Endothelial cell of umbilical vein (primary cell): ENCODE measurements around the gene TEX55. TPM values are rescaled to one million over a fixed set of nuclear protein-coding genes. Genes with fewer than 3 reads are reported as not detected.
"Not testable (repeated sequence)": the region's sequence is repeated elsewhere in the genome, so short reads cannot be mapped to it uniquely, and the experiment has no call there.

Source experiments
- BruUV-seq: library from RNA; stranded (reverse); fragments of 400-500 nt; replicated peaks from 2 replicates; lab custom pipeline; 2021; lab: Mats Ljungman, UMichigan
- CTCF ChIA-PET: fragments of 300-600, 350-600 bp; sonication (Branson Sonifier 250); formaldehyde crosslinking; loops from one replicate; lab custom pipeline; 2021; ENCODE audit warnings: antibody characterized with exemption, inconsistent platforms; lab: Charles Lee
- POLR2A ChIA-PET: fragments of 300-600, 350-600 bp; sonication (Branson Sonifier 250); formaldehyde crosslinking; loops from one replicate; lab custom pipeline; 2021; ENCODE audit warnings: antibody characterized with exemption, inconsistent platforms; lab: Charles Lee
- DNase-seq: peaks from one replicate; pipeline ENCODE4 v3.0.0-alpha.2; 2011; ENCODE audit warnings: low read depth, low spot score
- FAIRE-seq: peaks from 2 replicates; lab custom pipeline; 2011; peaks lifted over from hg19 to GRCh38; lab: Jason Lieb, UNC
- H2AFZ ChIP-seq: 2 replicates; pipeline ENCODE4 v1.6.0; 2012; ENCODE audit warnings: low read depth, low read length, control low read depth, inconsistent platforms
- H3K27ac ChIP-seq: 2 replicates; pipeline ENCODE4 v1.5.1; 2011; ENCODE audit warnings: low read depth, mild to moderate bottlenecking, control low read depth, low read length, moderate library complexity; ENCODE audit not compliant: insufficient read depth
- H3K27me3 ChIP-seq, 2 experiments: 2 replicates each; pipeline versions ENCODE4 v1.6.0 to v1.6.1; 2011; ENCODE audit warnings: low read length in 2 of 2, mixed read lengths in 1 of 2; ENCODE audit not compliant: control insufficient read depth in 2 of 2, insufficient read depth in 2 of 2
- H3K36me3 ChIP-seq, 2 experiments: 2 replicates in 1 of 2; 3 replicates in 1 of 2; pipeline ENCODE4 v1.5.1; 2011; ENCODE audit warnings: low read length in 2 of 2, mild to moderate bottlenecking in 1 of 2, moderate library complexity in 1 of 2; ENCODE audit not compliant: control insufficient read depth in 2 of 2, insufficient read depth in 2 of 2; ENCODE audit errors: extremely low read depth in 1 of 2
- H3K4me1 ChIP-seq: 3 replicates; pipeline ENCODE4 v1.5.1; 2011; ENCODE audit warnings: mild to moderate bottlenecking, low read length; ENCODE audit not compliant: control insufficient read depth, insufficient read depth; ENCODE audit errors: extremely low read depth
- H3K4me2 ChIP-seq: 2 replicates; pipeline ENCODE4 v1.6.1; 2011; ENCODE audit warnings: low read length, control low read depth, mixed read lengths; ENCODE audit not compliant: insufficient read depth
- H3K4me3 ChIP-seq, 3 experiments: fragments of 200-600 bp in 1 of 3; sonication (generic), shearing (Covaris generic) in 1 of 3; replicated peaks in 1 of 3; 2 replicates each; pipeline ENCODE4 v1.5.1; 2011 to 2016; ENCODE audit warnings: control low read depth in 3 of 3, low read length in 3 of 3, mild to moderate bottlenecking in 2 of 3, inconsistent platforms in 1 of 3, low read depth in 1 of 3, moderate library complexity in 1 of 3; ENCODE audit not compliant: insufficient read depth in 1 of 3
- H3K79me2 ChIP-seq: 2 replicates; pipeline ENCODE4 v1.6.0; 2012; ENCODE audit warnings: low read length, inconsistent platforms; ENCODE audit not compliant: control insufficient read depth, insufficient read depth
- H3K9ac ChIP-seq: replicated peaks from 2 replicates; pipeline ENCODE3; 2011; ENCODE audit warnings: low read length, control low read depth; ENCODE audit not compliant: insufficient read depth; ENCODE audit errors: extremely low read depth
- H3K9me1 ChIP-seq: replicated peaks from 3 replicates; pipeline ENCODE4 v1.6.0; 2011; ENCODE audit warnings: mild to moderate bottlenecking, low read length; ENCODE audit not compliant: control insufficient read depth, insufficient read depth; ENCODE audit errors: extremely low read depth
- H3K9me3 ChIP-seq: replicated peaks from 2 replicates; pipeline ENCODE4 v1.5.1; 2012; ENCODE audit warnings: low read length, inconsistent platforms; ENCODE audit not compliant: control insufficient read depth, insufficient read depth
- H4K20me1 ChIP-seq: replicated peaks from 2 replicates; pipeline ENCODE3; 2011; ENCODE audit warnings: mild to moderate bottlenecking, low read length; ENCODE audit not compliant: control insufficient read depth, insufficient read depth; ENCODE audit errors: extremely low read depth
- FOS ChIP-seq: IDR thresholded peaks from 2 replicates; pipeline ENCODE4 v1.6.1; 2011; ENCODE audit warnings: mild to moderate bottlenecking, low read length, moderate library complexity, borderline replicate concordance; ENCODE audit not compliant: insufficient read depth
- GATA2 ChIP-seq: IDR thresholded peaks from 2 replicates; pipeline ENCODE4 v1.7.0; 2011; ENCODE audit warnings: low read depth, mild to moderate bottlenecking, moderate library complexity, mixed read lengths, low read length; ENCODE audit not compliant: insufficient read length, insufficient read depth
- MAX ChIP-seq: IDR thresholded peaks from 2 replicates; pipeline ENCODE4 v1.6.1; 2011; ENCODE audit not compliant: insufficient read depth, insufficient read length
- POLR2A ChIP-seq: IDR thresholded peaks from 2 replicates; pipeline ENCODE4 v1.6.1; 2012; ENCODE audit warnings: low read depth, mild to moderate bottlenecking, control low read depth, low read length
- dilution Hi-C: fragments of 300-500 bp; cut with MboI; formaldehyde crosslinking; loops from one replicate; pipeline ENCODE4 v1.15.0; 2019; ENCODE audit warnings: low sequenced_read_pairs; ENCODE audit not compliant: extremely low pct_ligation_motif_present
- intact Hi-C: fragments of 100-400 bp; cut with micrococcal nuclease; formaldehyde crosslinking; loops from one replicate; pipeline ENCODE4 v1.10.0; 2022
- polyA plus RNA-seq, 4 experiments: library from polyadenylated mRNA; depleted of rRNA in 3 of 4; stranded (reverse) in 3 of 4; unstranded in 1 of 4; fragments of >200 nt; gene quantifications; 2 replicates each; pipeline versions ENCODE4 v1.2.1 to v1.2.3, GENCODE V29; 2011 to 2012; ENCODE audit warnings: missing spikeins in 1 of 4
- total RNA-seq: library from RNA; stranded (reverse); gene quantifications from 2 replicates; pipeline ENCODE4 v1.2.3, GENCODE V29; 2021

TEX55 gene
- total and polyA plus RNA-seq, 2 donors (not counting 3 experiments of a cell fraction or from before 2014, with no cell fraction given) = not detected

- no peaks in the 10 kb centered on the region for H3K9me3 ChIP-seq
- H2AFZ ChIP-seq = no peak overlapping the region
- ChIA-PET POLR2A (no interaction called here), CTCF (interaction anchor here (0.8 kb wide), 1 partner anchor 18 kb away, joined by 3 read pairs; no protein-coding TSS in a partner anchor)
- no peaks in the 10 kb centered on the region for H3K9me1 ChIP-seq
- no peaks in the 10 kb centered on the region for H3K36me3 ChIP-seq
- intact Hi-C loops (no loop called here), dilution Hi-C loops (no loop called here)
- H3K4me3 ChIP-seq = no peak overlapping the region
- H3K4me1 ChIP-seq = no peaks in the 10 kb centered on the region
- H4K20me1 ChIP-seq = no peaks in the 10 kb centered on the region
- no peak for TF ChIP-seq POLR2A
- no peak for TF ChIP-seq FOS
- no peak for TF ChIP-seq MAX
- TF ChIP-seq GATA2 = no peak
- H3K27me3 ChIP-seq = no peaks in the 10 kb centered on the region
- no peak overlapping the region for H3K4me2 ChIP-seq
- H3K79me2 ChIP-seq = no peaks in the 10 kb centered on the region
- no peak overlapping the region for H3K27ac ChIP-seq
- BruUV-seq = no TSS peak
- no peak for FAIRE-seq
- DNase-seq = no peak
- H3K9ac ChIP-seq = no peak overlapping the region
Measured at GRCh38 chr3:119125742-119126504, 20.0 kb upstream of the TEX55 start.

DNA sequence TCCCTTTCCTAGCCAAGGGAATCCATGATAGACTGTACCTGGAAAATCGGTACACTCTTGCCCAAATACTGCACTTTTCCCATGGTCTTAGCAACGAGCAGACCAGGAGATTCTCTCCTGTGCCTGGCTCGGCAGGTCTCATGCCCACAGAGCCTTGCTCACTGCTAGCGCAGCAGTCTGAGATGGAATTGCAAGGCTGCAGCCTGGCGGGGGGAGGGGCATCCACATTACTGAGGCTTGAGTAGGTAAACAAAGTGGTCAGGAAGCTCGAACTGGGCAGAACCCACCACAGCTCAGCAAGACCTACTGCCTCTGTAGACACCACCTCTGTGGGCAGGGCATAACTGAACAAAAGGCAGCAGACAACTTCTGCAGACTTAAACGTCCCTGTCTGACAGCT, 15.7 kb upstream of the TEX55 start:
- FAIRE-seq = not testable (repeated sequence)

DNA sequence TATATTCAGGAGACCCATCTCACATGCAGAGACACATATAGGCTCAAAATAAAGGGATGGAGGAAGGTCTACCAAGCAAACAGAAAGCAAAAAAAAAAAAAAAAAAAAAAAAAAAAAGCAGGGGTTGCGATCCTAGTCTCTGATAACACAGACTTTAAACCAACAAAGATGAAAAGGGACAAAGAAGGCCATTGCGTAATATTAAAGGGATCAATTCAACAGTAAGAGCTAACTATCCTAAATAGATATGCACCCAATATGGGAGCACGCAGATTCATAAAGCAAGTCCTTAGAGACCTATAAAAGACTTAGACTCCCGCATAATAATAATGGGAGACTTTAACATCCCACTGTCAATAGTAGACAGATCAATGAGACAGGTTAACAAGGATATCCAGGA, 13.7 kb upstream of the TEX55 start:
- H3K4me2 ChIP-seq, CTCF ChIA-PET, H3K9me3 ChIP-seq, H3K27ac ChIP-seq, intact Hi-C loops, H3K9me1 ChIP-seq, BruUV-seq, DNase-seq, H3K79me2 ChIP-seq, H3K4me3 ChIP-seq, H3K36me3 ChIP-seq, H2AFZ ChIP-seq, FAIRE-seq, dilution Hi-C loops, H3K9ac ChIP-seq, H3K27me3 ChIP-seq, H4K20me1 ChIP-seq, H3K4me1 ChIP-seq, POLR2A ChIA-PET: not testable (repeated sequence)

More for the DNA sequence above, 15.7 kb upstream of the TEX55 start:
- H3K4me1 ChIP-seq, H3K36me3 ChIP-seq, H3K4me3 ChIP-seq, DNase-seq, BruUV-seq, H3K79me2 ChIP-seq, H2AFZ ChIP-seq, intact Hi-C loops, dilution Hi-C loops, H4K20me1 ChIP-seq, H3K9ac ChIP-seq, H3K27ac ChIP-seq, H3K27me3 ChIP-seq, H3K4me2 ChIP-seq, H3K9me1 ChIP-seq, H3K9me3 ChIP-seq, POLR2A ChIA-PET: not testable (repeated sequence)
- CTCF ChIA-PET = interaction anchor here (1.1 kb wide), 1 partner anchor 14 kb away, joined by 3 read pairs; no protein-coding TSS in a partner anchor
